Measurements from ENCODE around the gene CDX1. TPM values are rescaled to one million over a fixed set of nuclear protein-coding genes. Genes with fewer than 3 reads are reported as not detected.

CDX1 gene
- total RNA-seq, 2 experiments from 2014 or later, result not detected

- no peaks in the 10 kb centered on the region for H3K9me3 Mint-ChIP-seq (ENCODE audit: low read depth)
- no peaks in the 10 kb centered on the region for H3K36me3 Mint-ChIP-seq (ENCODE audit: low read depth)
- DNase-seq (no peak), ATAC-seq (no peak)
- H3K27me3 Mint-ChIP-seq, result peaks cover 10% of the 10 kb centered on the region
- peaks cover 8% of the 10 kb centered on the region for H3K4me1 Mint-ChIP-seq
- no peak overlapping the region for H3K27ac Mint-ChIP-seq
- intact Hi-C loops (cut with DNase I, micrococcal nuclease), result no loop called here
- ChIA-PET CTCF (interaction anchor here (2.2 kb wide), 1 partner anchor 12 kb away, joined by 8 read pairs; no protein-coding TSS in a partner anchor), POLR2A (no interaction called here)
- no peak overlapping the region for H3K4me3 Mint-ChIP-seq
These were observed 39.7 kb downstream of the CDX1 start for GRCh38 chr5:150206098-150206778.

DNA sequence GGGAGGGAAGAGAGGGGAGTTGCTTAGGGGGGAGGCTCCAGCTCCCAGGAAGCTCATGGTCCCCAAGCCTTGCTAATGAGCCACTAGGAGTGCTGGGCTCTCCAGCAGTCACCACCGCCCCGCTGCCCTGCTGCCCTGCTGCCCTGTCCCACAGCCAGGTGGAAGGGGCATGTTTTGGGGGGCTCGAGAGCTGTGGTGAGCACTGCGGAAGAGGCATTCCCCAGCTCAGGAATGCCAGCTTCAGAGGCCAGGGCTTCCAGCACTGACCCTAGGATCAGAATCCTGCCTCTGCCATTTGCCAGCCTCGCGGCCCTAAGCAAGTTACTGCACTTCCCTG, 40.2 kb downstream of the CDX1 start:
- no peak for DNase-seq
- peaks cover 10% of the 10 kb centered on the region for H3K27me3 Mint-ChIP-seq
- POLR2A ChIA-PET, result no interaction called here
- intact Hi-C loops (cut with DNase I, micrococcal nuclease), result no loop called here
- CTCF ChIA-PET, result interaction anchor here (2.2 kb wide), 1 partner anchor 12 kb away, joined by 8 read pairs; no protein-coding TSS in a partner anchor
- no peaks in the 10 kb centered on the region for H3K9me3 Mint-ChIP-seq (ENCODE audit: low read depth)
- no peak overlapping the region for H3K4me3 Mint-ChIP-seq
- H3K4me1 Mint-ChIP-seq, result peaks cover 8% of the 10 kb centered on the region
- no peak overlapping the region for H3K27ac Mint-ChIP-seq
- no peak for ATAC-seq
- no peaks in the 10 kb centered on the region for H3K36me3 Mint-ChIP-seq (ENCODE audit: low read depth)

- no peak for DNase-seq
- CTCF ChIA-PET, result interaction anchor here (0.6 to 1.3 kb wide), 4 partner anchors 11 to 381 kb away, joined by 3 to 4 read pairs (median 3); partner anchors contain the start of gene ARSI
These were observed 41.9 kb downstream of the CDX1 start for GRCh38 chr5:150208187-150209098.

GRCh38 chr5:150209099-150209635, 42.6 kb downstream of the CDX1 start:
- H3K4me1 Mint-ChIP-seq, result peaks cover 8% of the 10 kb centered on the region
- no peak overlapping the region for H3K4me3 Mint-ChIP-seq
- H3K27me3 Mint-ChIP-seq, result peaks cover 10% of the 10 kb centered on the region
- intact Hi-C loops (cut with DNase I, micrococcal nuclease), result no loop called here
- H3K9me3 Mint-ChIP-seq (ENCODE audit: low read depth), result no peaks in the 10 kb centered on the region
- no peaks in the 10 kb centered on the region for H3K36me3 Mint-ChIP-seq (ENCODE audit: low read depth)
- ATAC-seq (peak; percentile 51), DNase-seq (peak; percentile 12)
- ChIA-PET CTCF (interaction anchor here (1.2 to 1.5 kb wide), 3 partner anchors 10 to 381 kb away, joined by 3 to 4 read pairs (median 3); no protein-coding TSS in a partner anchor), POLR2A (no interaction called here)
- no peak overlapping the region for H3K27ac Mint-ChIP-seq

More at GRCh38 chr5:150208187-150209098, 41.9 kb downstream of the CDX1 start:
- ATAC-seq, result no peak
- Mint-ChIP-seq H3K27me3 (peaks cover 10% of the 10 kb centered on the region), H3K36me3 (ENCODE audit: low read depth) (no peaks in the 10 kb centered on the region), H3K4me3 (no peak overlapping the region), H3K4me1 (peaks cover 8% of the 10 kb centered on the region), H3K27ac (no peak overlapping the region), H3K9me3 (ENCODE audit: low read depth) (no peaks in the 10 kb centered on the region)
- intact Hi-C loops (cut with DNase I, micrococcal nuclease), result no loop called here
- POLR2A ChIA-PET, result no interaction called here

- H3K36me3 Mint-ChIP-seq (ENCODE audit: low read depth), result no peaks in the 10 kb centered on the region
- no peak overlapping the region for H3K4me3 Mint-ChIP-seq
- no peak overlapping the region for H3K27ac Mint-ChIP-seq
- CTCF ChIA-PET, result interaction anchor here (1.5 kb wide), 1 partner anchor 29 kb away, joined by 3 read pairs; no protein-coding TSS in a partner anchor
- DNase-seq, result no peak
- intact Hi-C loops (cut with DNase I, micrococcal nuclease), result no loop called here
- POLR2A ChIA-PET, result no interaction called here
- H3K27me3 Mint-ChIP-seq, result peaks cover 10% of the 10 kb centered on the region
- H3K4me1 Mint-ChIP-seq, result peaks cover 8% of the 10 kb centered on the region
- H3K9me3 Mint-ChIP-seq (ENCODE audit: low read depth), result no peaks in the 10 kb centered on the region
- ATAC-seq, result no peak
These were observed 44.1 kb downstream of the CDX1 start for GRCh38 chr5:150210644-150211043.

DNA sequence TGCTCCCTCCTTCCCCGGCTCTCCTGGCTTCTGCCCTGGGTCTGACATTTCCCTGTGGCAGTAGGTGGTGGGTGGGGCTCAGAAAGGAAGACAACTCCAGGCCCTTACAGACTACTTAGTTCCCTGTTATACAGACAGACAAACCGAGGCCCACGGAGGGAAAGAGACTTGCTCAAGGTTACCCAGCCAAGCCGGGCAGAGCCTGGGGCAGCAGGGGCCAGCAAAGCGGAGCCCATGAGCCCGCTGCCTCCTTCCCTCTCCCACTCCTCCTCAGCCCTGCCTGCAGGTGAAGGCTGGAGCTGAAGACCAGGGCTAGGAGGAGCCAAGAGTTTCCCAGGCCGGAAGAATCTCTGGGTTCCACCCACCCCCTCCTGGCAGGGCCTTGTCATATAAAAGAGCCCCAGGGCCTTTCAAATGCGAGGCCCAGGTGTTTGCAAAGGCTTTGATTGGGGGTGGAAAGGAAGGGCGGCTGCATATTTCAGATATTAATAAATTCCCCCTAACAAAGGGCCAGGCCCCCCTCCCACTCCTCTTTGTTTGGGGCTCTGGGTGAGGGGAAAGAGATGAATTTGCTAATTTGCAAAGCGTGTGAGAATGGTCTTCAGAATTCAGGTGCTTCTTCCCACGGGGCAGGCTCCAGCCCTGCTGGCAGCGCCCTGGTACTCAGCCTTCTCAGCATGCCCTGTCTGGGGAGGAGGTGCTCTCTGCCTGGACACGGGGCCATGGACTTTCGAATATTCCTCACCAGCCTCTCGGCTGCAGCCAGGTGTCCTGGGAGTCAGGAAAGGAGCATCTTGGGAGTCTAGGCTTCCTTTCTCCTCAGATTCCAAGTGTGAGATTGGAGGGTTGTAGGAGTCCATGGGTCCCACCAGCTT, 44.8 kb downstream of the CDX1 start:
- CTCF ChIA-PET, result no interaction called here
- Mint-ChIP-seq H3K27me3 (peaks cover 10% of the 10 kb centered on the region), H3K4me1 (peaks cover 8% of the 10 kb centered on the region), H3K4me3 (no peak overlapping the region), H3K27ac (no peak overlapping the region), H3K9me3 (ENCODE audit: low read depth) (no peaks in the 10 kb centered on the region), H3K36me3 (ENCODE audit: low read depth) (no peaks in the 10 kb centered on the region)
- intact Hi-C loops (cut with DNase I, micrococcal nuclease), result no loop called here
- DNase-seq (no peak), ATAC-seq (no peak)
- POLR2A ChIA-PET, result no interaction called here

DNA sequence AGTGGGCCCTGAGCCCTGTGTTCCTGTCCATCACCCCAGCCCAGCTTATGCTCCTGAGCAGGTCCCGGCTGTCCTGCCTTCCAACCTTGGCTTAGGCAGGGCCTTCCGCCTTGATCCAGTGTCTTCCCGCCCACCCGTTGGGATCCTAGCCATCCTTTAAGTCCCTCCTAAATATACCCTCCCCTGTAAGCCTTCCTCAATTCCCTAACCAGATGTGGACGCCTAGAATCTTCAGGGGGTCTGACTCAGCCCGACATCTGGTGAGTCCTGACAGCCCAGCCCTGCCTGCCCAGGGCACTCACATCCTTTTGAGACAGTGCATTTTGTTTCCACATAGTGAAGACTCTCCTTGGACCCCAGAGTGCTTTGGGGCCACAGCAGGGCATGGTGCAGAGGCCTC, 47.0 kb downstream of the CDX1 start:
- H3K36me3 Mint-ChIP-seq (ENCODE audit: low read depth), result no peaks in the 10 kb centered on the region
- peaks cover 8% of the 10 kb centered on the region for H3K4me1 Mint-ChIP-seq
- intact Hi-C loops (cut with DNase I, micrococcal nuclease), result no loop called here
- no peak overlapping the region for H3K27ac Mint-ChIP-seq
- ChIA-PET POLR2A (no interaction called here), CTCF (no interaction called here)
- peaks cover 5% of the 10 kb centered on the region for H3K27me3 Mint-ChIP-seq
- ATAC-seq (no peak), DNase-seq (no peak)
- H3K9me3 Mint-ChIP-seq (ENCODE audit: low read depth), result no peaks in the 10 kb centered on the region
- H3K4me3 Mint-ChIP-seq, result no peak overlapping the region

GRCh38 chr5:150214289-150214688, 47.7 kb downstream of the CDX1 start:
- Mint-ChIP-seq H3K27ac (no peak overlapping the region), H3K9me3 (ENCODE audit: low read depth) (no peaks in the 10 kb centered on the region), H3K4me3 (no peak overlapping the region), H3K27me3 (peaks cover 4% of the 10 kb centered on the region), H3K4me1 (peaks cover 1% of the 10 kb centered on the region), H3K36me3 (ENCODE audit: low read depth) (no peaks in the 10 kb centered on the region)
- DNase-seq (no peak), ATAC-seq (no peak)
- POLR2A ChIA-PET, result no interaction called here
- CTCF ChIA-PET, result interaction anchor here (0.6 to 0.8 kb wide), 3 partner anchors 298 to 392 kb away, joined by 3 read pairs; no protein-coding TSS in a partner anchor
- intact Hi-C loops (cut with DNase I, micrococcal nuclease), result no loop called here

GRCh38 chr5:150215979-150216944, 49.7 kb downstream of the CDX1 start:
- ChIA-PET CTCF (interaction anchor here (0.5 to 0.9 kb wide), 5 partner anchors 11 to 220 kb away, joined by 3 to 4 read pairs (median 3); no protein-coding TSS in a partner anchor), POLR2A (no interaction called here)
- Mint-ChIP-seq H3K4me1 (no peaks in the 10 kb centered on the region), H3K27ac (no peak overlapping the region), H3K4me3 (no peak overlapping the region), H3K27me3 (peaks cover 3% of the 10 kb centered on the region), H3K9me3 (ENCODE audit: low read depth) (no peaks in the 10 kb centered on the region), H3K36me3 (ENCODE audit: low read depth) (no peaks in the 10 kb centered on the region)
- intact Hi-C loops (cut with DNase I, micrococcal nuclease), result loop anchor here (5.0 kb wide), 1 partner anchor 214 kb away; the partner anchor contains the start of genes HMGXB3 (in 2 of the 2) and TIGD6 (in 2 of the 2)
- ATAC-seq (no peak), DNase-seq (no peak)

DNA sequence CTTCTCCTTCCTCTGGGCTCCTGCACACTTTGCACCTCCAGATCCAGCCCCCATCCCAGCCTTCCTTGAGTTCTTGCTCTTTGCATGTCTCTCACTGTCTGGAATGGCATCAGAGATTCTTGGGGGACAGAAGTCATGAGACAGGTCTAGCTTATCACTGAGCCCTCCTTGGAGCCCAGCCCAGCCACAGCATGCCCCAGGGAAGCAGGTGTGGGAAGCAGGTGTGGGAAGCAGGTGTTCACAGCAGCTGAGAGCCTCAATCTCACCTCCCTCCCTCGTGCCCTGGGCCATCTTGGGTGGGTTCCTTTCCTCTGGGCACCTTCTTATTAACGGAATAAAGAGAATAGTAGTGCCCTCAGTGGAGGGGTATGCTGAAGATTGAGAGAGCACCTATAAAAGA, 50.5 kb downstream of the CDX1 start:
- DNase-seq (no peak), ATAC-seq (no peak)
- H3K4me1 Mint-ChIP-seq, result no peaks in the 10 kb centered on the region
- H3K27me3 Mint-ChIP-seq, result peaks cover 3% of the 10 kb centered on the region
- H3K9me3 Mint-ChIP-seq (ENCODE audit: low read depth), result no peaks in the 10 kb centered on the region
- ChIA-PET CTCF (interaction anchor here (0.7 to 2.1 kb wide), 5 partner anchors 11 to 378 kb away, joined by 3 to 8 read pairs (median 3); no protein-coding TSS in a partner anchor), POLR2A (interaction anchor here (0.5 kb wide), 1 partner anchor 211 kb away, joined by 3 read pairs; no protein-coding TSS in a partner anchor)
- H3K27ac Mint-ChIP-seq, result no peak overlapping the region
- H3K36me3 Mint-ChIP-seq (ENCODE audit: low read depth), result no peaks in the 10 kb centered on the region
- intact Hi-C loops (cut with DNase I, micrococcal nuclease), result loop anchor here (5.0 kb wide), 1 partner anchor 215 kb away; the partner anchor contains the start of genes HMGXB3 (in 2 of the 2) and TIGD6 (in 2 of the 2)
- H3K4me3 Mint-ChIP-seq, result no peak overlapping the region
